Measurements from ENCODE around the gene PRICKLE4. TPM values are rescaled to one million over a fixed set of nuclear protein-coding genes. Genes with fewer than 3 reads are reported as not detected.

PRICKLE4 gene
- total RNA-seq, 3 donors from 2014 or later (not counting 1 experiment from before 2014, with no cell fraction given) = not detected

GRCh38 chr6:41744236-41744787 lies 36.3 kb upstream of the PRICKLE4 start:
- Histone ChIP-seq H3K27ac (ENCODE audit: low read length) (no peak overlapping the region), H3K4me1 (ENCODE audit: control insufficient read depth, insufficient read depth, low read length) (no peaks in the 10 kb centered on the region), H3K36me3 (ENCODE audit: control insufficient read depth, insufficient read depth, low read length) (no peaks in the 10 kb centered on the region), H3K9me3 (ENCODE audit: control insufficient read depth, insufficient read depth, low read length) (no peaks in the 10 kb centered on the region), H3K27me3 (ENCODE audit: control insufficient read depth, insufficient read depth, low read length) (no peaks in the 10 kb centered on the region), H3K4me3 (ENCODE audit: low read length) (no peak overlapping the region)
- H3K27ac Mint-ChIP-seq = no peak overlapping the region
- WGBS (ENCODE audit: insufficient coverage) = 93% methylated on average over 7 of the region's 7 CpGs
- no peaks in the 10 kb centered on the region for H3K9me3 Mint-ChIP-seq
- ATAC-seq (no peak), DNase-seq (no peak)
- H3K4me1 Mint-ChIP-seq = no peaks in the 10 kb centered on the region
- H3K36me3 Mint-ChIP-seq = no peaks in the 10 kb centered on the region
- no peak overlapping the region for H3K4me3 Mint-ChIP-seq
- no peak for TF ChIP-seq CTCF (IDR thresholded peaks at IDR 0.05)
- H3K27me3 Mint-ChIP-seq (ENCODE audit: low read depth in 2 of 2) = peaks cover 0 to 6% of the 10 kb centered on the region in 2 donors
- intact Hi-C loops (cut with micrococcal nuclease) = no loop called here

DNA sequence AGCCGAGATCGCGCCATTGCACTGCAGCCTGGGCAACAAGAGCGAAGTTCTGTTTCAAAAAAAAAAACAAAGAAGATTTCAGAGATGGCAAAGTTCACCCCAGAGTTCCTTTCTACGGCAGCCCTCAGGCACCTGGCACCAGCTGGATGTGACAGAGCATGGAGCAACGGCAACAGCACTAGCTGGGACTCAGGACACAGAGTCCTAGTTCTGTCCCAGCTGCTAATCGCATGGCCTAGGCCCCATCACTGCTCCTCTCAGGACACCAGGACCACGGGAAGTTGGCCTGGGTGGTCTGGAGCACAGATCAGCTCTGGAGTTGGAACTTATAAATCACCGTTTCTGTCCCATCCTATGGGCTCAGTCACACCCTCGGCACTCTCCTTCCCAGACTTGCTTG lies 34.5 kb upstream of the PRICKLE4 start:
- H3K36me3 ChIP-seq (ENCODE audit: control insufficient read depth, insufficient read depth, low read length) = no peaks in the 10 kb centered on the region
- no peak for TF ChIP-seq CTCF (IDR thresholded peaks at IDR 0.05)
- Mint-ChIP-seq H3K9me3 (no peaks in the 10 kb centered on the region), H3K4me1 (no peaks in the 10 kb centered on the region), H3K36me3 (no peaks in the 10 kb centered on the region), H3K27ac (no peak overlapping the region), H3K27me3 (ENCODE audit: low read depth in 2 of 2) (peaks cover 0 to 6% of the 10 kb centered on the region in 2 donors), H3K4me3 (no peak overlapping the region)
- no peak overlapping the region for H3K27ac ChIP-seq (ENCODE audit: low read length)
- ATAC-seq (no peak), DNase-seq (no peak)
- no peak overlapping the region for H3K4me3 ChIP-seq (ENCODE audit: low read length)
- intact Hi-C loops (cut with micrococcal nuclease) = no loop called here
- 92% methylated on average over 10 of the region's 10 CpGs for WGBS (ENCODE audit: insufficient coverage)
- no peaks in the 10 kb centered on the region for H3K4me1 ChIP-seq (ENCODE audit: control insufficient read depth, insufficient read depth, low read length)
- no peaks in the 10 kb centered on the region for H3K9me3 ChIP-seq (ENCODE audit: control insufficient read depth, insufficient read depth, low read length)
- H3K27me3 ChIP-seq (ENCODE audit: control insufficient read depth, insufficient read depth, low read length) = no peaks in the 10 kb centered on the region

GRCh38 chr6:41747256-41748101 lies 33.1 kb upstream of the PRICKLE4 start, which contains the start of gene PGC:
Gene PGC (minus strand): TSS chr6:41747397. CDS start chr6:41747334, 63 bp downstream.
- H3K4me3 ChIP-seq (ENCODE audit: low read length) = no peak within 1 kb of the TSS
- H3K27me3 Mint-ChIP-seq (ENCODE audit: low read depth in 2 of 2) = peaks cover 0 to 3% of the 10 kb centered on the region in 2 donors
- no peaks in the 10 kb centered on the region for H3K4me1 Mint-ChIP-seq
- H3K4me3 Mint-ChIP-seq = no peak within 1 kb of the TSS
- ATAC-seq (no peak), DNase-seq (no peak)
- H3K36me3 Mint-ChIP-seq = no peaks in the 10 kb centered on the region
- no peak within 1 kb of the TSS for H3K27ac ChIP-seq (ENCODE audit: low read length)
- TF ChIP-seq CTCF (IDR thresholded peaks at IDR 0.05) = no peak
- intact Hi-C loops (cut with micrococcal nuclease) = no loop called here
- 86% methylated on average over 15 of the region's 15 CpGs for WGBS (ENCODE audit: insufficient coverage)
- H3K27me3 ChIP-seq (ENCODE audit: control insufficient read depth, insufficient read depth, low read length) = no peaks in the 10 kb centered on the region
- H3K9me3 ChIP-seq (ENCODE audit: control insufficient read depth, insufficient read depth, low read length) = no peaks in the 10 kb centered on the region
- H3K36me3 ChIP-seq (ENCODE audit: control insufficient read depth, insufficient read depth, low read length) = no peaks in the 10 kb centered on the region
- no peak within 1 kb of the TSS for H3K27ac Mint-ChIP-seq
- no peaks in the 10 kb centered on the region for H3K9me3 Mint-ChIP-seq
- H3K4me1 ChIP-seq (ENCODE audit: control insufficient read depth, insufficient read depth, low read length) = no peaks in the 10 kb centered on the region

Measured in natural killer cell (primary cell).